ENCODE results near the gene PARP9.

Gene PARP9

GRCh38 chr3:122608916-122609315 is 44.8 kb upstream of the PARP9 start:
- H2AFZ ChIP-seq (ENCODE audit: low read depth, low read length, severe bottlenecking) = no peak overlapping the region
- no peaks in the 10 kb centered on the region for H3K9me2 ChIP-seq (replicated peaks; ENCODE audit: insufficient read depth, low read length)
- no peak overlapping the region for H3K4me3 ChIP-seq (ENCODE audit: insufficient read depth, low read length, poor library complexity, severe bottlenecking)
- H3K9ac ChIP-seq (ENCODE audit: low read length) = no peak overlapping the region
- TF ChIP-seq CTCF (IDR thresholded peaks at IDR 0.05; ENCODE audit: insufficient read depth, low read length, poor library complexity, severe bottlenecking) (no peak), EZH2phosphoT487 (conservative IDR thresholded peaks at IDR 0.05; ENCODE audit: low read length) (no peak)
- H3K36me3 ChIP-seq (ENCODE audit: low read length) = no peaks in the 10 kb centered on the region
- H3K79me2 ChIP-seq (ENCODE audit: insufficient read depth, low read length) = no peaks in the 10 kb centered on the region
- H3F3A ChIP-seq (ENCODE audit: insufficient read depth) = no peaks in the 10 kb centered on the region
- H4K20me1 ChIP-seq (ENCODE audit: low read depth, low read length) = no peaks in the 10 kb centered on the region
- no peaks in the 10 kb centered on the region for H3K9me3 ChIP-seq (ENCODE audit: insufficient read depth, low read length)
- no peak overlapping the region for H3K4me2 ChIP-seq (ENCODE audit: low read depth, low read length, poor library complexity, severe bottlenecking)
- no peak overlapping the region for H3K27ac ChIP-seq (ENCODE audit: low read depth, low read length)
- H3K27me3 ChIP-seq (ENCODE audit: low read length) = no peaks in the 10 kb centered on the region

DNA sequence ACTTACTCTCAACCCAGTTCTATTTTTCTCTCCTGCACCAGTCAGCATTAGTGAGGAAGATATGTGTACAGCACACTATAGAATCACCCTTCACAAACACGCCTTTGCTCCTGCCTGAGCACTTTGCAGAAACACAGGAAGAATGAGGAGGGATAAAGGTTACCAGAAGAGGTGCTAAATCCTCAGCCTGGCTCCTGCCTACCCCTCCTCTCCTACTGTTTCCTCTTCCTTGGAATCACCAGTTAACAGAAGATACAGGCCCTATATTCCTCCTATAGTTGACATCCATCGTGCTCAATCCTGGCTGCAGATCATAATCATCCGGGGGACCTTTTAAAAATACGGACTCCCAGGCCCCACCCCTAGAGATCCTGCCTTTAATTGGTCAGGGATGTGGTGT is 42.2 kb upstream of the PARP9 start:
- Histone ChIP-seq H2AFZ (ENCODE audit: low read depth, low read length, severe bottlenecking) (no peak overlapping the region), H3K27ac (ENCODE audit: low read depth, low read length) (no peak overlapping the region), H3F3A (ENCODE audit: insufficient read depth) (no peaks in the 10 kb centered on the region), H3K79me2 (ENCODE audit: insufficient read depth, low read length) (no peaks in the 10 kb centered on the region), H3K9me2 (replicated peaks; ENCODE audit: insufficient read depth, low read length) (no peaks in the 10 kb centered on the region), H4K20me1 (ENCODE audit: low read depth, low read length) (no peaks in the 10 kb centered on the region), H3K4me2 (ENCODE audit: low read depth, low read length, poor library complexity, severe bottlenecking) (no peak overlapping the region), H3K9me3 (ENCODE audit: insufficient read depth, low read length) (no peaks in the 10 kb centered on the region), H3K4me3 (ENCODE audit: insufficient read depth, low read length, poor library complexity, severe bottlenecking) (no peak overlapping the region), H3K36me3 (ENCODE audit: low read length) (no peaks in the 10 kb centered on the region), H3K27me3 (ENCODE audit: low read length) (no peaks in the 10 kb centered on the region), H3K9ac (ENCODE audit: low read length) (no peak overlapping the region)
- TF ChIP-seq CTCF (IDR thresholded peaks at IDR 0.05; ENCODE audit: insufficient read depth, low read length, poor library complexity, severe bottlenecking) = no peak
- no peak for TF ChIP-seq EZH2phosphoT487 (conservative IDR thresholded peaks at IDR 0.05; ENCODE audit: low read length)

DNA sequence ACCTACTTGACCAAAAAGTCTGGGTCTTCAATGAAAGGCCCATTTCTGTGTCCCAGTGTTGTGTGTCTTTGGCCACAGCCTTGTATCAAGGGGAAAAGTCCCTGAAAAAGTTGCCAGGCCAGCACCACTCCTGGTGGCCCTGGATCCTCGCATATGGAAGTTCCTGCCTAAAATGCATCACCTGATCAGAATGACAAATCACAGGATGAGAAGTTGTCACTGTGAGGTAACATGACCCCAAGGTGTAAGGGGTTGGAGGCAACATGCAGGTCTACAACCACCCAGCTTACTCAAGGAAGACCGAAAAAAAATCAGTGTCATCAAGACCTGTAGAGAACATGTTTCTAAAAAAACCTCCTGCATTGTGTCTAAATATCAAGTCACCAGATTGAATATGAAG is 39.0 kb upstream of the PARP9 start:
- Histone ChIP-seq H3K9me2 (replicated peaks; ENCODE audit: insufficient read depth, low read length) (no peaks in the 10 kb centered on the region), H2AFZ (ENCODE audit: low read depth, low read length, severe bottlenecking) (no peak overlapping the region), H3K27ac (ENCODE audit: low read depth, low read length) (no peak overlapping the region), H3K9me3 (ENCODE audit: insufficient read depth, low read length) (no peaks in the 10 kb centered on the region), H3K27me3 (ENCODE audit: low read length) (no peaks in the 10 kb centered on the region), H3K9ac (ENCODE audit: low read length) (no peak overlapping the region), H3F3A (ENCODE audit: insufficient read depth) (no peaks in the 10 kb centered on the region), H3K4me2 (ENCODE audit: low read depth, low read length, poor library complexity, severe bottlenecking) (no peak overlapping the region), H3K36me3 (ENCODE audit: low read length) (no peaks in the 10 kb centered on the region), H4K20me1 (ENCODE audit: low read depth, low read length) (no peaks in the 10 kb centered on the region), H3K4me3 (ENCODE audit: insufficient read depth, low read length, poor library complexity, severe bottlenecking) (no peak overlapping the region), H3K79me2 (ENCODE audit: insufficient read depth, low read length) (no peaks in the 10 kb centered on the region)
- TF ChIP-seq CTCF (IDR thresholded peaks at IDR 0.05; ENCODE audit: insufficient read depth, low read length, poor library complexity, severe bottlenecking) = no peak
- no peak for TF ChIP-seq EZH2phosphoT487 (conservative IDR thresholded peaks at IDR 0.05; ENCODE audit: low read length)
